SK-N-SH treated with all-trans-retinoic acid at 6 μM for 48 hours (cell line): ENCODE measurements around the gene ARIH2.

Experiments
- ATAC-seq: fragments of 200-7000 bp; cut with Tn5 transposase; 3 replicates; pipeline ENCODE4 v1.9.1; 2020; ENCODE audit warnings: mild to moderate bottlenecking, moderate library complexity
- ARNTL ChIP-seq: fragments of 450-650 bp; formaldehyde crosslinking; IDR thresholded peaks from 2 replicates; pipeline ENCODE4 v1.5.0; 2020; ENCODE audit warnings: low read depth, mild to moderate bottlenecking, moderate library complexity, borderline replicate concordance
- BACH2 ChIP-seq: fragments of 250-450 bp; sonication (Bioruptor Pico); IDR thresholded peaks from 2 replicates; pipeline ENCODE4 v1.9.0; 2021; ENCODE audit warnings: mild to moderate bottlenecking, borderline replicate concordance
- CSDC2 ChIP-seq: fragments of 250-450 bp; sonication (Bioruptor Pico); IDR thresholded peaks from 2 replicates; pipeline ENCODE4 v1.5.0; 2020; ENCODE audit warnings: mild to moderate bottlenecking, moderate library complexity
- ESRRG ChIP-seq: fragments of 250-450 bp; sonication (Bioruptor Pico); IDR thresholded peaks from 2 replicates; pipeline ENCODE4 v1.6.1; 2021; ENCODE audit warnings: mild to moderate bottlenecking
- ISL1 ChIP-seq: fragments of 250-450 bp; sonication (Bioruptor Pico); IDR thresholded peaks from 2 replicates; pipeline ENCODE4 v2.1.2; 2022; ENCODE audit warnings: mild to moderate bottlenecking, moderate library complexity
- OSR1 ChIP-seq: fragments of 250-450 bp; sonication (Bioruptor Pico); IDR thresholded peaks from 2 replicates; pipeline ENCODE4 v1.8.0; 2022; ENCODE audit warnings: moderate library complexity, mild to moderate bottlenecking, inconsistent platforms
- PPARA ChIP-seq: fragments of 250-450 bp; sonication (Bioruptor Pico); IDR thresholded peaks from 2 replicates; pipeline ENCODE4 v1.5.0; 2020; ENCODE audit warnings: mild to moderate bottlenecking, borderline replicate concordance
- RARB ChIP-seq: fragments of 250-450 bp; sonication (Bioruptor Pico); IDR thresholded peaks from 2 replicates; pipeline ENCODE4 v1.8.0; 2021; ENCODE audit warnings: mild to moderate bottlenecking, moderate library complexity
- ZC3H10 ChIP-seq: fragments of 250-450 bp; sonication (Bioruptor Pico); IDR thresholded peaks from 2 replicates; pipeline ENCODE4 v1.5.1; 2021; ENCODE audit warnings: mild to moderate bottlenecking, moderate library complexity
- ZFP3 ChIP-seq: fragments of 250-450 bp; sonication (Bioruptor Pico); IDR thresholded peaks from 2 replicates; pipeline ENCODE4 v1.5.0; 2020; ENCODE audit warnings: mild to moderate bottlenecking, moderate library complexity
- ZFP30 ChIP-seq: fragments of 450-650 bp; formaldehyde crosslinking; IDR thresholded peaks from 2 replicates; pipeline ENCODE4 v1.5.0; 2022; ENCODE audit warnings: mild to moderate bottlenecking, moderate library complexity
- ZNF565 ChIP-seq: fragments of 450-650 bp; formaldehyde crosslinking; conservative IDR thresholded peaks from 2 replicates; pipeline ENCODE4 v1.5.0; 2020; ENCODE audit warnings: low read depth, mild to moderate bottlenecking, moderate library complexity
- ZNF70 ChIP-seq: fragments of 450-650 bp; formaldehyde crosslinking; IDR thresholded peaks from 2 replicates; pipeline ENCODE4 v1.5.0; 2020; ENCODE audit warnings: mild to moderate bottlenecking, moderate library complexity
- TF ChIP-seq, protein P1 (sequence below): fragments of 250-450 bp; sonication (Bioruptor Pico); IDR thresholded peaks from 2 replicates; pipeline ENCODE4 v1.5.0; 2020; ENCODE audit warnings: mild to moderate bottlenecking, moderate library complexity
- TF ChIP-seq, protein P2 (sequence below): fragments of 250-450 bp; sonication (Bioruptor Pico); IDR thresholded peaks from 2 replicates; pipeline ENCODE4 v1.8.0; 2020; ENCODE audit warnings: mild to moderate bottlenecking, moderate library complexity, borderline replicate concordance
- TF ChIP-seq, protein P3 (sequence below): fragments of 250-450 bp; sonication (Bioruptor Pico); IDR thresholded peaks from 2 replicates; pipeline ENCODE4 v1.5.1; 2020; ENCODE audit warnings: low read depth, mild to moderate bottlenecking, moderate library complexity
- TF ChIP-seq, protein P4 (sequence below): fragments of 250-450 bp; sonication (Bioruptor Pico); IDR thresholded peaks from 2 replicates; pipeline ENCODE4 v1.8.0; 2021; ENCODE audit warnings: low read depth, mild to moderate bottlenecking, moderate library complexity, borderline replicate concordance

ARIH2 gene

DNA sequence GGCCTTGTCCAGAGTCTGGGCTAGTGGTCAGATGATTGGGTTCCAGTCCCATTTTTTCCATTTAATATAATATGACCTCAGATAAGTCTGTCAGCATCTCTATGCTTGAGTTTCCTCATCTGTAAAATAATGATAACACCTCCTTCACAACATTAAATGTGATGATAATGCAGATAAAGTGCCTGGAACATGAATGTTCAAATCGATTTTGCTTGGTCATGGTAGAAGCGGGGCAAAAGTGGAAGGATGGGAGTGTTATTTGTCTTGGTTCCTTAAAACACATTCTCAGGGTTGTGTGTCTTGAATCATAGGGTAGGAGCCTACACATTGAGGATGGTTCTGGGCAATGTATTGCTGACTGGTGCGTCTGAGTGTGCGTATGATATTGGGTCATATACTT, 16.9 kb downstream of the ARIH2 start (continued):
- TF ChIP-seq, protein P1, sequence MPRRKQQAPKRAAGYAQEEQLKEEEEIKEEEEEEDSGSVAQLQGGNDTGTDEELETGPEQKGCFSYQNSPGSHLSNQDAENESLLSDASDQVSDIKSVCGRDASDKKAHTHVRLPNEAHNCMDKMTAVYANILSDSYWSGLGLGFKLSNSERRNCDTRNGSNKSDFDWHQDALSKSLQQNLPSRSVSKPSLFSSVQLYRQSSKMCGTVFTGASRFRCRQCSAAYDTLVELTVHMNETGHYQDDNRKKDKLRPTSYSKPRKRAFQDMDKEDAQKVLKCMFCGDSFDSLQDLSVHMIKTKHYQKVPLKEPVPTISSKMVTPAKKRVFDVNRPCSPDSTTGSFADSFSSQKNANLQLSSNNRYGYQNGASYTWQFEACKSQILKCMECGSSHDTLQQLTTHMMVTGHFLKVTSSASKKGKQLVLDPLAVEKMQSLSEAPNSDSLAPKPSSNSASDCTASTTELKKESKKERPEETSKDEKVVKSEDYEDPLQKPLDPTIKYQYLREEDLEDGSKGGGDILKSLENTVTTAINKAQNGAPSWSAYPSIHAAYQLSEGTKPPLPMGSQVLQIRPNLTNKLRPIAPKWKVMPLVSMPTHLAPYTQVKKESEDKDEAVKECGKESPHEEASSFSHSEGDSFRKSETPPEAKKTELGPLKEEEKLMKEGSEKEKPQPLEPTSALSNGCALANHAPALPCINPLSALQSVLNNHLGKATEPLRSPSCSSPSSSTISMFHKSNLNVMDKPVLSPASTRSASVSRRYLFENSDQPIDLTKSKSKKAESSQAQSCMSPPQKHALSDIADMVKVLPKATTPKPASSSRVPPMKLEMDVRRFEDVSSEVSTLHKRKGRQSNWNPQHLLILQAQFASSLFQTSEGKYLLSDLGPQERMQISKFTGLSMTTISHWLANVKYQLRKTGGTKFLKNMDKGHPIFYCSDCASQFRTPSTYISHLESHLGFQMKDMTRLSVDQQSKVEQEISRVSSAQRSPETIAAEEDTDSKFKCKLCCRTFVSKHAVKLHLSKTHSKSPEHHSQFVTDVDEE = no peak
- TF ChIP-seq CSDC2 = no peak
- no peak for TF ChIP-seq ZNF70
- no peak for TF ChIP-seq ZC3H10 (CRISPR knock-in tag)
- TF ChIP-seq ZNF565 (CRISPR knock-in tag) = no peak
- TF ChIP-seq ESRRG (CRISPR knock-in tag) = no peak
- TF ChIP-seq ARNTL (CRISPR knock-in tag) = no peak
- TF ChIP-seq OSR1 (CRISPR knock-in tag) = no peak
- TF ChIP-seq, all 23 proteins: peak for 0

DNA sequence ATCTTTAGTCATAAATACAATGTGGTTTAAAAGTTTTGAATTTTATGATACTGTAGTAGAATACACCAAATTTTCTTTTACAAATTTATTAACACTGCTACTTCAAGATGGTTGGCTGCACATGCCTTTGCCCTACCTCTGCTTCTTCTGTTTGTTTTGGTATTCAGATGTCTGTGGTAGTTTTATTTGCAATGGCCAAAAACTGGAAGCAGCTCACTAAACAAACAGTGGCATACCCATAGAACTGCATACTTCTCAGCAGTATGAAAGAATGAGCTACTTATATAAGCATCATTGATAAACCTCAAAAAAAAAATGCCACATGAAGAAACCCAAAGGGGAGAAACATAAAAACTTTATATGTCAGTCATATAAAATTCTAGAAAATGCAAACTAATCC, 19.5 kb downstream of the ARIH2 start:
- ATAC-seq = no peak
- TF ChIP-seq, protein P2, sequence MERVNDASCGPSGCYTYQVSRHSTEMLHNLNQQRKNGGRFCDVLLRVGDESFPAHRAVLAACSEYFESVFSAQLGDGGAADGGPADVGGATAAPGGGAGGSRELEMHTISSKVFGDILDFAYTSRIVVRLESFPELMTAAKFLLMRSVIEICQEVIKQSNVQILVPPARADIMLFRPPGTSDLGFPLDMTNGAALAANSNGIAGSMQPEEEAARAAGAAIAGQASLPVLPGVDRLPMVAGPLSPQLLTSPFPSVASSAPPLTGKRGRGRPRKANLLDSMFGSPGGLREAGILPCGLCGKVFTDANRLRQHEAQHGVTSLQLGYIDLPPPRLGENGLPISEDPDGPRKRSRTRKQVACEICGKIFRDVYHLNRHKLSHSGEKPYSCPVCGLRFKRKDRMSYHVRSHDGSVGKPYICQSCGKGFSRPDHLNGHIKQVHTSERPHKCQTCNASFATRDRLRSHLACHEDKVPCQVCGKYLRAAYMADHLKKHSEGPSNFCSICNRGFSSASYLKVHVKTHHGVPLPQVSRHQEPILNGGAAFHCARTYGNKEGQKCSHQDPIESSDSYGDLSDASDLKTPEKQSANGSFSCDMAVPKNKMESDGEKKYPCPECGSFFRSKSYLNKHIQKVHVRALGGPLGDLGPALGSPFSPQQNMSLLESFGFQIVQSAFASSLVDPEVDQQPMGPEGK = no peak
- TF ChIP-seq ARNTL (CRISPR knock-in tag) (no peak), CSDC2 (no peak), ZNF70 (no peak), ISL1 (CRISPR knock-in tag) (no peak), OSR1 (CRISPR knock-in tag) (no peak)
- TF ChIP-seq, protein P3, sequence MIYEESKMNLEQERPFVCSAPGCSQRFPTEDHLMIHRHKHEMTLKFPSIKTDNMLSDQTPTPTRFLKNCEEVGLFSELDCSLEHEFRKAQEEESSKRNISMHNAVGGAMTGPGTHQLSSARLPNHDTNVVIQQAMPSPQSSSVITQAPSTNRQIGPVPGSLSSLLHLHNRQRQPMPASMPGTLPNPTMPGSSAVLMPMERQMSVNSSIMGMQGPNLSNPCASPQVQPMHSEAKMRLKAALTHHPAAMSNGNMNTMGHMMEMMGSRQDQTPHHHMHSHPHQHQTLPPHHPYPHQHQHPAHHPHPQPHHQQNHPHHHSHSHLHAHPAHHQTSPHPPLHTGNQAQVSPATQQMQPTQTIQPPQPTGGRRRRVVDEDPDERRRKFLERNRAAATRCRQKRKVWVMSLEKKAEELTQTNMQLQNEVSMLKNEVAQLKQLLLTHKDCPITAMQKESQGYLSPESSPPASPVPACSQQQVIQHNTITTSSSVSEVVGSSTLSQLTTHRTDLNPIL (CRISPR knock-in tag) = no peak
- TF ChIP-seq, protein P4, sequence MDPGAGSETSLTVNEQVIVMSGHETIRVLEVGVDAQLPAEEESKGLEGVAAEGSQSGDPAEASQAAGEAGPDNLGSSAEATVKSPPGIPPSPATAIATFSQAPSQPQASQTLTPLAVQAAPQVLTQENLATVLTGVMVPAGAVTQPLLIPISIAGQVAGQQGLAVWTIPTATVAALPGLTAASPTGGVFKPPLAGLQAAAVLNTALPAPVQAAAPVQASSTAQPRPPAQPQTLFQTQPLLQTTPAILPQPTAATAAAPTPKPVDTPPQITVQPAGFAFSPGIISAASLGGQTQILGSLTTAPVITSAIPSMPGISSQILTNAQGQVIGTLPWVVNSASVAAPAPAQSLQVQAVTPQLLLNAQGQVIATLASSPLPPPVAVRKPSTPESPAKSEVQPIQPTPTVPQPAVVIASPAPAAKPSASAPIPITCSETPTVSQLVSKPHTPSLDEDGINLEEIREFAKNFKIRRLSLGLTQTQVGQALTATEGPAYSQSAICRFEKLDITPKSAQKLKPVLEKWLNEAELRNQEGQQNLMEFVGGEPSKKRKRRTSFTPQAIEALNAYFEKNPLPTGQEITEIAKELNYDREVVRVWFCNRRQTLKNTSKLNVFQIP (CRISPR knock-in tag) = no peak

DNA sequence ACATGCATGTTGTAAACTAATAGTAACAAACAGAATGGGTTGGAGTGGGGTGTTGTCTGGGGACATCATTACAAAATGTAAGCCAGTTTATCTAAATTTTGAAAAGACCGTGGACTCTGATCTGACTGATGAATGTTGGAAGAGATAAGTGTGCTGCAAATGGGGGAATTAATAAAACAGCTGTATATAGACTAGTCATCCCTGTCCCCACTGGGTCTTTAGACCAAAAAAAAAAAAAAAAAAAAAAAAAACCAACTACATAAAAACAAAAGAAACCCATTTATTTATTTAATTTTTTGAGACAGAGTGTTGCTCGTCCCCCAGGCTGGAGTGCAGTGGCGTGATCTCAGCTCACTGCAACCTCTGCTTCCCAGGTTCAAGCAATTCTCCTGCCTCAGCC, 20.0 kb downstream of the ARIH2 start:
- no peak for TF ChIP-seq ISL1 (CRISPR knock-in tag)
- TF ChIP-seq BACH2 (CRISPR knock-in tag) = no peak
- TF ChIP-seq, protein P2 = no peak
- no peak for TF ChIP-seq ZNF70
- TF ChIP-seq ZNF565 (CRISPR knock-in tag) = no peak
- TF ChIP-seq, protein P1 = no peak
- no peak for TF ChIP-seq ARNTL (CRISPR knock-in tag)
- TF ChIP-seq ZFP3 (CRISPR knock-in tag) = no peak
- TF ChIP-seq, protein P4 (CRISPR knock-in tag) = no peak
- no peak for TF ChIP-seq PPARA (CRISPR knock-in tag)
- TF ChIP-seq OSR1 (CRISPR knock-in tag) = no peak
- TF ChIP-seq ZFP30 = no peak
- TF ChIP-seq RARB (CRISPR knock-in tag) = no peak
- TF ChIP-seq, all 23 proteins: peak for 0
- no peak for ATAC-seq
